IPS-NIHi7 (cell line): ENCODE data around the gene JPH3.

Source experiments
- DNase-seq: peaks from one replicate; pipeline ENCODE4 v3.0.0; 2012; ENCODE audit warnings: mixed read lengths; ENCODE audit errors: extremely low spot score

Gene JPH3

GRCh38 chr16:87602001-87602775 is at the start of gene JPH3:
JPH3 (plus strand) TSS chr16:87602508; CDS start chr16:87603147, 639 bp downstream.
- DNase-seq: peak; percentile 91

GRCh38 chr16:87552772-87553573 is 49.3 kb upstream of the JPH3 start:
- DNase-seq: no peak

- DNase-seq: no peak
These were observed 47.4 kb upstream of the JPH3 start for GRCh38 chr16:87554754-87555427.

GRCh38 chr16:87555647-87556046 is 46.7 kb upstream of the JPH3 start:
- no peak for DNase-seq

GRCh38 chr16:87556941-87557459 is 45.3 kb upstream of the JPH3 start:
- no peak for DNase-seq

GRCh38 chr16:87558682-87559081 is 43.6 kb upstream of the JPH3 start:
- no peak for DNase-seq

- DNase-seq: no peak
These were observed 42.4 kb upstream of the JPH3 start for GRCh38 chr16:87559945-87560344.

GRCh38 chr16:87560428-87561199 is 41.7 kb upstream of the JPH3 start:
- DNase-seq: peak; percentile 93

- DNase-seq: no peak
These were observed 40.9 kb upstream of the JPH3 start for GRCh38 chr16:87561200-87562105.

- no peak for DNase-seq
These were observed 40.1 kb upstream of the JPH3 start for GRCh38 chr16:87562201-87562600.

GRCh38 chr16:87563022-87563421 is 39.3 kb upstream of the JPH3 start:
- DNase-seq: no peak

GRCh38 chr16:87563714-87564523 is 38.4 kb upstream of the JPH3 start:
- DNase-seq: no peak

- no peak for DNase-seq
These were observed 37.9 kb upstream of the JPH3 start for GRCh38 chr16:87564524-87564778.

- no peak for DNase-seq
These were observed 32.4 kb upstream of the JPH3 start for GRCh38 chr16:87569601-87570571.

GRCh38 chr16:87570572-87570937 is 31.8 kb upstream of the JPH3 start:
- DNase-seq: no peak

- peak; percentile 84 for DNase-seq
These were observed 31.1 kb upstream of the JPH3 start for GRCh38 chr16:87570938-87571867.

GRCh38 chr16:87571868-87572244 is 30.5 kb upstream of the JPH3 start:
- no peak for DNase-seq

GRCh38 chr16:87572959-87573358 is 29.3 kb upstream of the JPH3 start:
- DNase-seq: no peak
